Uterus (tissue), 2 donors: ENCODE measurements around the gene MILR1.

Source experiments
- POLR2A ChIP-seq, 2 donors: fragments of 450-650 bp; IDR thresholded peaks; one replicate each; pipeline ENCODE4 v1.6.1; 2016; ENCODE audit warnings: antibody characterized with exemption in 2 of 2, mild to moderate bottlenecking in 1 of 2, moderate library complexity in 1 of 2
- TF ChIP-seq, protein P1 (sequence below), 4 experiments: fragments of 200-600 bp in 2 of 4; fragments of 450-650 bp in 2 of 4; sonication (generic) in 2 of 4; IDR thresholded peaks; one replicate each; pipeline ENCODE4 v1.5.1; 2016 to 2019; ENCODE audit warnings: antibody characterized with exemption in 4 of 4, mild to moderate bottlenecking in 2 of 4, moderate library complexity in 1 of 4

DNA sequence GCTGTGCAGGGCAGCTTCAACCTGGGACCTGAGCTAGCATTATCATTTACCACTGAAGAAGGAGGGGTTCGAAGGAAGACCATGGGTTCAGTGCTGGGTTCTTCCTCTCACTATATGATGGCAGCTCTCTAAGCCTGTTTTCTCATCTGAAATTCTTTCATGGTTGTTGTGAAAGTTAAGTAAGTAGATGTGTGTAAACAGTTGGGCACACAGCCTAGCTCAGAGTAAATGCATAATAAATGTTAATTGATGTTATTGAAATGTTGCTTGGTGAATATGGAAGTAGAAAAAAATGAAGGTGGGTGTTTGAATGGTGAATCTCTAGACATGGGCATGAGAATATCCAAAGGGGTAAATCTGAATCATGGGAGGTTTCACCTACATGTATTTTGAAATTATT is 66.9 kb downstream of the MILR1 start:
- TF ChIP-seq, protein P1, sequence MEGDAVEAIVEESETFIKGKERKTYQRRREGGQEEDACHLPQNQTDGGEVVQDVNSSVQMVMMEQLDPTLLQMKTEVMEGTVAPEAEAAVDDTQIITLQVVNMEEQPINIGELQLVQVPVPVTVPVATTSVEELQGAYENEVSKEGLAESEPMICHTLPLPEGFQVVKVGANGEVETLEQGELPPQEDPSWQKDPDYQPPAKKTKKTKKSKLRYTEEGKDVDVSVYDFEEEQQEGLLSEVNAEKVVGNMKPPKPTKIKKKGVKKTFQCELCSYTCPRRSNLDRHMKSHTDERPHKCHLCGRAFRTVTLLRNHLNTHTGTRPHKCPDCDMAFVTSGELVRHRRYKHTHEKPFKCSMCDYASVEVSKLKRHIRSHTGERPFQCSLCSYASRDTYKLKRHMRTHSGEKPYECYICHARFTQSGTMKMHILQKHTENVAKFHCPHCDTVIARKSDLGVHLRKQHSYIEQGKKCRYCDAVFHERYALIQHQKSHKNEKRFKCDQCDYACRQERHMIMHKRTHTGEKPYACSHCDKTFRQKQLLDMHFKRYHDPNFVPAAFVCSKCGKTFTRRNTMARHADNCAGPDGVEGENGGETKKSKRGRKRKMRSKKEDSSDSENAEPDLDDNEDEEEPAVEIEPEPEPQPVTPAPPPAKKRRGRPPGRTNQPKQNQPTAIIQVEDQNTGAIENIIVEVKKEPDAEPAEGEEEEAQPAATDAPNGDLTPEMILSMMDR (IDR thresholded peaks at IDR 0.05), result no peak
- TF ChIP-seq POLR2A (IDR thresholded peaks at IDR 0.05), result no peak
